Measurements from ENCODE around the gene MARS1.

GRCh38 chr12:57491393-57492280 is 3.8 kb downstream of the MARS1 start:
- TF ChIP-seq CTCF (IDR thresholded peaks at IDR 0.05) (no peak), POLR2A (IDR thresholded peaks at IDR 0.05) (no peak)

All from esophagus squamous epithelium (tissue), 4 donors.